HK-2 (cell line): ENCODE data around the gene HAO2.
"Not testable (repeated sequence)": the region's sequence is repeated elsewhere in the genome, so short reads cannot be mapped to it uniquely, and the experiment has no call there.

Source experiments
- DNase-seq: peaks from one replicate; pipeline ENCODE4 v3.0.0-alpha.2; 2018; ENCODE audit not compliant: unreplicated experiment

The HAO2 gene

GRCh38 chr1:119345398-119345797 is 23.2 kb upstream of the HAO2 start:
- no peak for DNase-seq

DNA sequence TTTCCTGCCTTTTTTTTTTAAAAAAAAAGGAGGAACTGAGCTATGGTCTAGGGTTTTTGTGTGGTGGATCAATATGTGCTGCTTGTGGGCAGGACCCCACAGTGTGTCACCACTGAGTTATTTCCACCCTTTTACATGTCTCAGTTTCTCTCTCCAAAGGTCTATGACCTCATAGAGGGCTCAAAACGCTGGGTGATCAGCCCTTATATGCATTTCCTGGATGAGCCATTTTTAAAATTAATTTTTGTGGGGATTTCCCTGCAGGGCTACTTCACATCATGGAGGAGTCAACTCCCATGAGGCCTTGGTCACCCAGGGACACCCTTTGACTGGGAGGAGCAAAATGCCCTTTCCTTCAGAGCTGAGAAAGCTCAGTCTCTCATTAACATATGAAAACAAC is 20.7 kb upstream of the HAO2 start:
- no peak for DNase-seq

DNA sequence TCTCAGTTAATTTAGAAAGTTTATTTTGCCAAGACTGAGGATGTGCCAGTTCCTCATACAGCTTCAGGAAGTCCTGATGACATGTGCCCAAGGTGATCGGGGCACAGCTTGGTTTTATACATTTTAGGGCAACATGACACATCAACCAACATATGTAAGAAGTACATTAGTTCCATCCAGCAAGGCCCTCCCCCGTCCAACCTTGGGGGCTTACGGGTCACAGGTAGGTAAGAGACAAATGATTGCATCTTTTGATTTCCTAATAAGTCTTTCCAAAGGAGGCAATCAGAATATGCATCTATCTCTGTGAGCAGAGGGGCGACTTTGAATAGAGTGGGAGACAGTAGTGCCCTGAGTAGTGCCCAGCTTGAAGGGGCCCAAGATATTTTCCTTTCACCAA is 19.6 kb upstream of the HAO2 start:
- DNase-seq: no peak

DNA sequence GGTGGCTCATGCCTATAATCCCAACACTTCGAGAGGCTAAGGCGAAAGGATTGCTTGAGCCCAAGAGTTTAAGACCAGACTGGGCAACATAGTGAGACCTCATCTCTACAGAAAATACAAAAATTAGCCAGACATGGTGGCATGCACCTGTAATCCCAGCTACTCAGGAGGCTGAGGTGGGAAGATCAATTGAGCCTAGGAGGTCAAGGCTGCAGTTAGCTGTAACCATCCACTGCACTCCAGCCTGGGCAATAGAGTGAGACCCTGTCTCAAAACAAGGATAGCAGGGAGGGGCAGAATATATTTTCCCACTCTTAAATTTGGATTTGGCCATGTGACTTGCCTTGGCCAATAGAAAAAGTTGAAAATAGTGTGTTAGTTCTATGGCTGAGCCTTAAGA is 17.7 kb upstream of the HAO2 start:
- not testable (repeated sequence) for DNase-seq

GRCh38 chr1:119351997-119352396 is 16.6 kb upstream of the HAO2 start:
- no peak for DNase-seq

- DNase-seq: no peak
Observed at GRCh38 chr1:119353836-119354235, 14.7 kb upstream of the HAO2 start.

DNA sequence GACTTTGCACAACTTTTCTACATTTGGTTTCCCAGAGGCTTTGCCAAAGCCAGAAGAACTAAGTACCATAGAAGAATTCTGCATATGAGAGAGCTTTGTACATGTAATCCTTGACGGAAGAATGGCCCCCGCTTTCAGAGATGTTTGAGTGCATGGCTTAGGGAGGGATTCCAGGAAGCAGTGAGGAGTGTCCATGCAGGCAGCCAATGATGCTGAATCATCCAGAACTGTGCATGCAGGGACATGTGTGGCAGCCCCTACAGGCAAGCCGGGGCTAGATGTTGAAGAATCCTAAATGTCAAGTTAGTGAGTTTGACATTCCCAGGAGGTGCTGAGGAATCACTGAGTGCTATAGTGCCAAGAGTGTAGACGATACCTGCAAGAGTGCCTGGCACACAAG is 9.9 kb upstream of the HAO2 start:
- DNase-seq: no peak

- no peak for DNase-seq
Observed at GRCh38 chr1:119359730-119360129, 8.9 kb upstream of the HAO2 start.

- no peak for DNase-seq
Observed at GRCh38 chr1:119361205-119361604, 7.4 kb upstream of the HAO2 start.

DNA sequence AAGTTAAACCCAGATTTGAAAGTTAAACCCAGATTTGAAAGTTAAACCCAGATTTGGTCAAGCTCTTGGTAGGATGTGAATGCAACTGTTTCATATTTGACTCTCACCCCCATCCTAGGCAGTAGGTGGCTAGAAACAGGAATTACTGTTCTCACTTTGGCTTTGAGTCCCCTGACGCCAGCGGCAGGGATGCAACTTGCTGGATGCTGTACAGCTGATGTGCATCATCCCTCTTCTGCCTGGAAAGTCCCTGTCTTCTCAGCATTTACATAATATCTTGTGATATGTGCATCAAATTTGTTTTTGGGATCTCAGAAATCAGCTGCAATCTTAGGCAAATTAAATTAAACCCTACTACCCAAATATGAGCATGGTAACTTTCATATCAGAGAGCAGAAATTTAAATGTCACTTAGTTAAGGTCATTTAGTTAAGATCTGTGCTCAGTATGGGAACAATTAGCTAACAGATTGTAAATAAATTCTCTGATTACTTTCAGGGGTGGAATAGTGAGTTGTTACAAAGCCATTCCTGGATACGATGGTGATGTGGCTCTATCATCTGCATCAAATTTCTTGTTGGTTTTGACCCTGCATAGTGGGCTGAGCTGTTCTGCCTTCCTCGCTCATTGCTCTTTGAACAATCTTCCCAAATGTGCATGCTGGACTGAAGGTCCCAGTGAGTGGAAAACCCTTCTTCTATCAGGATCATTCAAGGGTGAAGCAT is 6.8 kb upstream of the HAO2 start:
- DNase-seq: no peak

- no peak for DNase-seq
Observed at GRCh38 chr1:119363162-119363561, 5.4 kb upstream of the HAO2 start.

- DNase-seq: no peak
Observed at GRCh38 chr1:119364640-119365039, 3.9 kb upstream of the HAO2 start.

- no peak for DNase-seq
Observed at GRCh38 chr1:119366424-119366823, 2.2 kb upstream of the HAO2 start.

- DNase-seq: no peak
Observed at GRCh38 chr1:119367432-119368124, 1.0 kb upstream of the HAO2 start.

- DNase-seq: no peak
Observed at GRCh38 chr1:119370748-119371147, 2.2 kb downstream of the HAO2 start.

DNA sequence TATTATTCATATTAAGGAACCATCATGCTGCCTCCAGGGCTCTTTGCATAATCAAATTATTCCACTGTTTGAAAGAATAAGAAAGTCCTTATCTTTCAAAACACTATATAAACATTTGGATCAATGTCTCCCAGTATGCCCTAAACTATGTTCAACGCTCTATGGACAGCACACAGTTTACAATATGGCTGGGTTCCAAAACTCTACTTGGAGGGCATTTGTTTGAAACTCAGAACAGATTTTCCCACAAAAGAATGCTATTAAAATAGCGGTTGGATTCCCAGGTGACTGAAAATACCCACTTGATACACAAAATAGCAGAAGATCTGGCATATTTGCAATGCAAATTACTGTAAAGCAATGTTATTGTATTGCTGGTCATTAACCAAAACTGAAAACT is 3.2 kb downstream of the HAO2 start:
- DNase-seq: no peak

DNA sequence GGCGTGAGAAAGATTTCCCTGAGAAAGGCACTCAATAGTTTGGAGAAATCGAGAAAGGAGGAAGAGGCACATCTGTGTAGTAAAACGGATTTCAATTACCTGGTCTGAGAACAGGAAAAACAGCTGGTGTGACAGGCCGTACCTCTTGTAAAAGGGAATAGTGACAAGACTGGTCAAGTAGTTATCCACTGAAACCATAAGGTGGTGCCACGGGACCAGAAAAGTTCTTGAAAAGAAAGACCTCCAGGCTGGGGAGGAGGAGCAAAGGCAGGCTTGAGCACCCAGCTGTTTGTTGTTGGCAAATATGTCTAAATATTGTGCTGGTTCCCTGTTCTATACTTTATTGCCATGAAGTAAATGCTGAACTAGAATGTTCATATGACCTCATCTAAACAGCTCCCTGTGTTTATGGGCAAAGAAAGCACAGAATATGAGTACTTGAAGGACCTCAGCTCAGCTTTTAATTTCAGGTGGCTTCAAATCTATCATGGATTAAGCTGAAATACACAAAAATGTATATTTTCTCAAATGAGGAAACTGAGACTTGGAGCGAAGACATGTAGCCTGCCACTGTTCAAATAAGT is 4.0 kb downstream of the HAO2 start:
- no peak for DNase-seq

- no peak for DNase-seq
Observed at GRCh38 chr1:119373465-119373864, 4.9 kb downstream of the HAO2 start.

DNA sequence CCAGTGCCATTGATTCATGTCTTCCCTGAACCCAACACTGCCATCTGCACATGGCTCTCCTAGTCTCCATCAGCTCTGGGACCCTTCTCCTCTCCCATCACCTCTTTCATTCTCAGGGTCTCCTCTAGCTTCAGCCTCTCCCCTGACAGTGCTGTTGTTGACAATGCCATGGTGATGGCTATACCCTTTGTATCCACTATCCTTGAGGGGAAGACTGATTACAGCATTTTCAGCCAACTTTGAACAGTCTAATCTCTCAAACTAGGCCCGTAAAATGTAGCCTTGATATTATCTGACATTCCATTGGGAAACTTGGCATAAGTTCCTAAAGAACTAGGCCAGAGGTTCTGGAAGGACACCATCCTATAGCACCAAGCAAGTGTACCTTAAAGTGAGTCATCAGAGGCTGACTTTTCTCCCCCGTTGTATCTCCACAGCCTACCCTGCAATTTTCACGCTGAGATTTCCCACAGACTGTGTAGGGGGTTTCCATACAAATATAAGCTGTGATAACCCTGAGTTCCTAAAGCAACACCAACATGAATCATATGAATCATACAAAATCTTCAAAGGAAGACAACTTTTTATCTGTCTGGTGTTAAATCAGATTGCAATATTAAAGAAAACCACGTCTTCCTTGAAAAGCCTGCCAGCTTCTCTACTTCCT is 5.8 kb downstream of the HAO2 start:
- no peak for DNase-seq

- no peak for DNase-seq
Observed at GRCh38 chr1:119375366-119375765, 6.8 kb downstream of the HAO2 start.

DNA sequence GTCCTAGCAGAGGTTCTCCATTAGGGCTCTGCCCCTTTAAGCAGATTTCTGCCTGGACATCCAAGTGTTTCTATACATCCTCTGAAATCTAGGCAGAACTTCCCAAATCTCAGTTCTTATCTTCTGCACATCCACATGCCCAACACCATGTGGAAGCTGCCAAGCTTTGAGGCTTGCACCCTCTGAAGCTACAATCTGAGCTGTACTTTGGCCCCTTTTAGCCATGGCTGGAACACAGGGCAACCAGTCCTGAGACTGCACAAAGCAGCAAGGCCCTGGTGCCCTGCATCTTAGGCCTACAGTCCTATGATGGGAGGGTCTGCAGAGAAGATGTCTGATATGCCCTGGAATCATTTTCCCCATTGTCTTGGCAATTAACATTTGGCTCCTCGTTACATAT is 8.0 kb downstream of the HAO2 start:
- DNase-seq: no peak

GRCh38 chr1:119377594-119377993 is 9.0 kb downstream of the HAO2 start:
- DNase-seq: not testable (repeated sequence)

DNA sequence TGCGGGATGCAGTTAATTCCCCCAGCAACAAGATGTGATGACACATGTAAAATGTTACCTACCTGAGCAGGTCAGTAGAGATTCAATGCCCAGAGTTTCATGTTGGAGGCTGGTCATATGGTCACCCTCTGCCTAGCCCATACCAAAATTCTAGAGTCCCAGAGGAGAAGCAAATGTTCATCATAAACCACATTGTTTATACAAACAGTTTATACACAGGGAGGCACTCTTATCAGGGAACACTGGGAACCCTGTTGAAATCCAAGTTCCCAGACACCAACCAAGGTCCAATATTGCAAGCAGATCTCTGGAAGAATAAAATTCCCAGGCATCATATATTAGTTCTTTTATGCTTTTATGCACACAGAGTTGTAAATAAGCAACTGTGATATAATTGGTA is 10.5 kb downstream of the HAO2 start:
- no peak for DNase-seq
